Ammon's horn (tissue), 1 donor: Measurements from ENCODE around the gene HIPK2.
A peak's percentile ranks its signal among the peaks of the same experiment; 100 is the strongest.
"Not testable (repeated sequence)": the region's sequence is repeated elsewhere in the genome, so short reads cannot be mapped to it uniquely, and the experiment has no call there.

Experiments
- DNase-seq: peaks from one replicate; pipeline ENCODE4 v3.0.0-alpha.2; 2016; ENCODE audit warnings: low spot score

HIPK2 gene

GRCh38 chr7:139619367-139619657 is 158.5 kb downstream of the HIPK2 start:
- no peak for DNase-seq

GRCh38 chr7:139618482-139619366 is 159.1 kb downstream of the HIPK2 start:
- peak; percentile 39 for DNase-seq

- no peak for DNase-seq
These were observed 160.7 kb downstream of the HIPK2 start for GRCh38 chr7:139617074-139617473.

GRCh38 chr7:139614886-139615285 is 162.9 kb downstream of the HIPK2 start:
- DNase-seq = no peak

GRCh38 chr7:139613971-139614411 is 163.8 kb downstream of the HIPK2 start:
- DNase-seq = no peak

GRCh38 chr7:139611556-139611955 is 166.2 kb downstream of the HIPK2 start:
- not testable (repeated sequence) for DNase-seq

GRCh38 chr7:139610595-139610994 is 167.2 kb downstream of the HIPK2 start:
- DNase-seq = no peak

GRCh38 chr7:139603896-139604295 is 173.9 kb downstream of the HIPK2 start:
- no peak for DNase-seq

- DNase-seq = no peak
These were observed 174.5 kb downstream of the HIPK2 start for GRCh38 chr7:139603282-139603681.

- peak; percentile 54 for DNase-seq
These were observed 175.6 kb downstream of the HIPK2 start for GRCh38 chr7:139602143-139602722.

- no peak for DNase-seq
These were observed 176.6 kb downstream of the HIPK2 start for GRCh38 chr7:139601176-139601575.

GRCh38 chr7:139600306-139600705 is 177.5 kb downstream of the HIPK2 start:
- DNase-seq = no peak

- DNase-seq = peak; percentile 44
These were observed 179.2 kb downstream of the HIPK2 start for GRCh38 chr7:139598642-139599041.

GRCh38 chr7:139597028-139597427 is 180.8 kb downstream of the HIPK2 start:
- DNase-seq = no peak

GRCh38 chr7:139596626-139597025 is 181.2 kb downstream of the HIPK2 start:
- DNase-seq = no peak

- no peak for DNase-seq
These were observed 182.0 kb downstream of the HIPK2 start for GRCh38 chr7:139595806-139596205.

GRCh38 chr7:139594911-139595476 is 182.8 kb downstream of the HIPK2 start:
- DNase-seq = no peak

- no peak for DNase-seq
These were observed 183.7 kb downstream of the HIPK2 start for GRCh38 chr7:139594090-139594489.

- no peak for DNase-seq
These were observed 184.9 kb downstream of the HIPK2 start for GRCh38 chr7:139592801-139593461.

- DNase-seq = no peak
These were observed 186.1 kb downstream of the HIPK2 start for GRCh38 chr7:139591550-139592195.

- no peak for DNase-seq
These were observed 188.3 kb downstream of the HIPK2 start for GRCh38 chr7:139589474-139589873.

- no peak for DNase-seq
These were observed 189.2 kb downstream of the HIPK2 start for GRCh38 chr7:139588632-139589031.
